IPS-18a (cell line): Measurements from ENCODE around the gene LIN28B.

Experiments used
- H3K27ac ChIP-seq: one replicate; pipeline ENCODE4 v1.5.1; 2013; ENCODE audit warnings: low read length
- H3K27me3 ChIP-seq: one replicate; pipeline ENCODE4 v1.6.1; 2013; ENCODE audit warnings: mild to moderate bottlenecking, low read length; ENCODE audit not compliant: control insufficient read depth, insufficient read depth
- H3K36me3 ChIP-seq: one replicate; pipeline ENCODE4 v1.6.1; 2013; ENCODE audit warnings: low read depth, low read length; ENCODE audit not compliant: control insufficient read depth
- H3K4me1 ChIP-seq: one replicate; pipeline ENCODE4 v1.6.1; 2013; ENCODE audit warnings: low read depth, low read length; ENCODE audit not compliant: control insufficient read depth
- H3K4me3 ChIP-seq: one replicate; pipeline ENCODE4 v1.5.1; 2013; ENCODE audit warnings: low read length
- H3K9ac ChIP-seq: one replicate; pipeline ENCODE4 v1.6.1; 2013; ENCODE audit warnings: mild to moderate bottlenecking, low read length, moderate library complexity
- H3K9me3 ChIP-seq: one replicate; pipeline ENCODE4 v1.6.1; 2013; ENCODE audit warnings: low read depth, low read length; ENCODE audit not compliant: control insufficient read depth

Gene LIN28B

GRCh38 chr6:105099371-105099770 is 142.5 kb downstream of the LIN28B start:
- no peak overlapping the region for H3K9ac ChIP-seq
- H3K36me3 ChIP-seq = no peaks in the 10 kb centered on the region
- H3K4me3 ChIP-seq = no peak overlapping the region
- H3K27ac ChIP-seq = no peak overlapping the region
- H3K27me3 ChIP-seq = no peaks in the 10 kb centered on the region
- H3K9me3 ChIP-seq = no peaks in the 10 kb centered on the region
- no peaks in the 10 kb centered on the region for H3K4me1 ChIP-seq

- H3K9me3 ChIP-seq = no peaks in the 10 kb centered on the region
- H3K4me1 ChIP-seq = no peaks in the 10 kb centered on the region
- H3K36me3 ChIP-seq = no peaks in the 10 kb centered on the region
- H3K9ac ChIP-seq = no peak overlapping the region
- H3K27ac ChIP-seq = no peak overlapping the region
- H3K27me3 ChIP-seq = no peaks in the 10 kb centered on the region
- no peak overlapping the region for H3K4me3 ChIP-seq
Observed at GRCh38 chr6:105102186-105102585, 145.3 kb downstream of the LIN28B start.

GRCh38 chr6:105105094-105105493 is 148.2 kb downstream of the LIN28B start:
- Histone ChIP-seq H3K27me3 (no peaks in the 10 kb centered on the region), H3K27ac (no peak overlapping the region), H3K9ac (no peak overlapping the region), H3K36me3 (no peaks in the 10 kb centered on the region), H3K4me3 (no peak overlapping the region), H3K9me3 (no peaks in the 10 kb centered on the region), H3K4me1 (no peaks in the 10 kb centered on the region)

- Histone ChIP-seq H3K9ac (no peak overlapping the region), H3K27me3 (no peaks in the 10 kb centered on the region), H3K27ac (no peak overlapping the region), H3K9me3 (no peaks in the 10 kb centered on the region), H3K36me3 (no peaks in the 10 kb centered on the region), H3K4me1 (no peaks in the 10 kb centered on the region), H3K4me3 (no peak overlapping the region)
Observed at GRCh38 chr6:105106260-105106659, 149.4 kb downstream of the LIN28B start.

GRCh38 chr6:105107207-105107606 is 150.3 kb downstream of the LIN28B start:
- Histone ChIP-seq H3K4me1 (no peaks in the 10 kb centered on the region), H3K27ac (no peak overlapping the region), H3K9ac (no peak overlapping the region), H3K27me3 (no peaks in the 10 kb centered on the region), H3K9me3 (no peaks in the 10 kb centered on the region), H3K36me3 (no peaks in the 10 kb centered on the region), H3K4me3 (no peak overlapping the region)

GRCh38 chr6:105108631-105109262 is 151.8 kb downstream of the LIN28B start:
- no peaks in the 10 kb centered on the region for H3K27me3 ChIP-seq
- H3K4me1 ChIP-seq = no peaks in the 10 kb centered on the region
- no peaks in the 10 kb centered on the region for H3K9me3 ChIP-seq
- no peak overlapping the region for H3K4me3 ChIP-seq
- H3K9ac ChIP-seq = no peak overlapping the region
- H3K36me3 ChIP-seq = no peaks in the 10 kb centered on the region
- no peak overlapping the region for H3K27ac ChIP-seq

- no peak overlapping the region for H3K4me3 ChIP-seq
- H3K27me3 ChIP-seq = no peaks in the 10 kb centered on the region
- H3K36me3 ChIP-seq = no peaks in the 10 kb centered on the region
- no peak overlapping the region for H3K27ac ChIP-seq
- H3K4me1 ChIP-seq = no peaks in the 10 kb centered on the region
- no peaks in the 10 kb centered on the region for H3K9me3 ChIP-seq
- no peak overlapping the region for H3K9ac ChIP-seq
Observed at GRCh38 chr6:105109955-105110895, 153.3 kb downstream of the LIN28B start.

GRCh38 chr6:105111105-105111504 is 154.2 kb downstream of the LIN28B start:
- no peaks in the 10 kb centered on the region for H3K36me3 ChIP-seq
- H3K9ac ChIP-seq = no peak overlapping the region
- no peak overlapping the region for H3K4me3 ChIP-seq
- H3K4me1 ChIP-seq = peaks cover 2% of the 10 kb centered on the region
- no peaks in the 10 kb centered on the region for H3K9me3 ChIP-seq
- H3K27me3 ChIP-seq = no peaks in the 10 kb centered on the region
- H3K27ac ChIP-seq = no peak overlapping the region

- Histone ChIP-seq H3K36me3 (no peaks in the 10 kb centered on the region), H3K9me3 (no peaks in the 10 kb centered on the region), H3K27me3 (no peaks in the 10 kb centered on the region), H3K4me3 (no peak overlapping the region), H3K4me1 (peaks cover 5% of the 10 kb centered on the region), H3K9ac (no peak overlapping the region), H3K27ac (no peak overlapping the region)
Observed at GRCh38 chr6:105111871-105112270, 155.0 kb downstream of the LIN28B start.

GRCh38 chr6:105112577-105112976 is 155.7 kb downstream of the LIN28B start:
- Histone ChIP-seq H3K36me3 (no peaks in the 10 kb centered on the region), H3K27ac (no peak overlapping the region), H3K9ac (no peak overlapping the region), H3K27me3 (no peaks in the 10 kb centered on the region), H3K4me3 (no peak overlapping the region), H3K9me3 (no peaks in the 10 kb centered on the region), H3K4me1 (peaks cover 5% of the 10 kb centered on the region)

GRCh38 chr6:105113422-105113821 is 156.5 kb downstream of the LIN28B start:
- no peaks in the 10 kb centered on the region for H3K36me3 ChIP-seq
- no peak overlapping the region for H3K4me3 ChIP-seq
- no peak overlapping the region for H3K9ac ChIP-seq
- H3K27ac ChIP-seq = no peak overlapping the region
- no peaks in the 10 kb centered on the region for H3K27me3 ChIP-seq
- peaks cover 5% of the 10 kb centered on the region for H3K4me1 ChIP-seq
- H3K9me3 ChIP-seq = no peaks in the 10 kb centered on the region

GRCh38 chr6:105116150-105116549 is 159.2 kb downstream of the LIN28B start:
- H3K4me3 ChIP-seq = no peak overlapping the region
- peaks cover 5% of the 10 kb centered on the region for H3K4me1 ChIP-seq
- no peak overlapping the region for H3K9ac ChIP-seq
- no peaks in the 10 kb centered on the region for H3K36me3 ChIP-seq
- H3K27ac ChIP-seq = no peak overlapping the region
- no peaks in the 10 kb centered on the region for H3K9me3 ChIP-seq
- no peaks in the 10 kb centered on the region for H3K27me3 ChIP-seq
